Ascending aorta (tissue), 2 donors: ENCODE results near the gene RIPOR1. TPM values are rescaled to one million over a fixed set of nuclear protein-coding genes. Genes with fewer than 3 reads are reported as not detected.
"Not testable (repeated sequence)": the region's sequence is repeated elsewhere in the genome, so short reads cannot be mapped to it uniquely, and the experiment has no call there.

ENCODE experiments used
- DNase-seq, 2 donors: peaks; one replicate each; pipeline ENCODE4 v3.0.0-alpha.2; 2019; ENCODE audit warnings: low spot score in 2 of 2
- H3K27ac ChIP-seq, 2 donors: fragments of 200-600 bp; sonication (generic); one replicate each; pipeline ENCODE4 v1.5.1; 2016 to 2017; ENCODE audit warnings: mild to moderate bottlenecking in 1 of 2
- H3K27me3 ChIP-seq: fragments of 200-600 bp; sonication (generic); one replicate; pipeline ENCODE4 v1.5.1; 2017
- H3K36me3 ChIP-seq, 2 donors: fragments of 200-600 bp; sonication (generic); one replicate each; pipeline ENCODE4 v1.5.1; 2016
- H3K4me1 ChIP-seq, 2 donors: fragments of 200-600 bp; sonication (generic); one replicate each; pipeline ENCODE4 v1.5.1; 2016 to 2017; ENCODE audit warnings: mild to moderate bottlenecking in 1 of 2
- H3K4me3 ChIP-seq, 2 donors: fragments of 200-600 bp; sonication (generic); one replicate each; pipeline ENCODE4 v1.5.1; 2016 to 2017; ENCODE audit warnings: mild to moderate bottlenecking in 1 of 2
- H3K9me3 ChIP-seq, 2 donors: fragments of 200-600 bp; sonication (generic); one replicate each; pipeline ENCODE4 v1.5.1; 2016
- CTCF ChIP-seq, 3 experiments: fragments of 200-600 bp in 2 of 3; fragments of 450-650 bp in 1 of 3; sonication (generic) in 2 of 3; IDR thresholded peaks; one replicate each; pipeline ENCODE4 v1.5.1; 2016 to 2019; ENCODE audit warnings: antibody characterized with exemption in 3 of 3, mild to moderate bottlenecking in 1 of 3, moderate library complexity in 1 of 3
- intact Hi-C: fragments of 100-400 bp; cut with DNase I; formaldehyde crosslinking; loops from one replicate; pipeline ENCODE4 v1.15.1; 2023
- total RNA-seq: library from RNA; depleted of rRNA; stranded (reverse); fragments of >200 nt; gene quantifications from one replicate; pipeline ENCODE4 v1.1.0, GENCODE V29; 2016

Gene RIPOR1
- total RNA-seq, 1 donor from 2014 or later: 182 TPM

GRCh38 chr16:67529582-67530012 lies 968 bp downstream of the RIPOR1 start:
- no peak for DNase-seq

GRCh38 chr16:67530013-67530939 lies 1.6 kb downstream of the RIPOR1 start:
- Histone ChIP-seq H3K27me3 (no peaks in the 10 kb centered on the region), H3K4me1 (peaks cover 7 to 9% of the 10 kb centered on the region in 2 donors), H3K27ac (peak overlapping the region; percentile 93 to 99), H3K4me3 (peak overlapping the region; percentile 77 to 97), H3K9me3 (no peaks in the 10 kb centered on the region), H3K36me3 (no peaks in the 10 kb centered on the region)
- TF ChIP-seq CTCF (IDR thresholded peaks at IDR 0.05): no peak
- DNase-seq: peak; percentile 69 to 94
- intact Hi-C loops: loop anchor here (1.0 kb wide), 3 partner anchors 9 to 130 kb away; partner anchors contain the start of genes ACD, CTCF and PARD6A

More at GRCh38 chr16:67529582-67530012, 968 bp downstream of the RIPOR1 start:
- H3K4me1 ChIP-seq: peaks cover 7 to 9% of the 10 kb centered on the region in 2 donors
- peak overlapping the region; percentile 77 to 97 for H3K4me3 ChIP-seq
- H3K27ac ChIP-seq: peak overlapping the region; percentile 93 to 99
- intact Hi-C loops: loop anchor here (1.0 to 10.0 kb wide), 6 partner anchors 8 to 435 kb away; partner anchors contain the start of genes ACD, CTCF, PARD6A and PSMB10
- H3K36me3 ChIP-seq: no peaks in the 10 kb centered on the region
- no peaks in the 10 kb centered on the region for H3K27me3 ChIP-seq
- no peaks in the 10 kb centered on the region for H3K9me3 ChIP-seq
- no peak for TF ChIP-seq CTCF (IDR thresholded peaks at IDR 0.05)

- Histone ChIP-seq H3K27ac (peak overlapping the region; percentile 93 to 99), H3K4me3 (peak overlapping the region; percentile 77 to 97), H3K4me1 (peaks cover 7 to 9% of the 10 kb centered on the region in 2 donors), H3K9me3 (no peaks in the 10 kb centered on the region), H3K27me3 (no peaks in the 10 kb centered on the region), H3K36me3 (no peaks in the 10 kb centered on the region)
- intact Hi-C loops: no loop called here
- no peak for TF ChIP-seq CTCF (IDR thresholded peaks at IDR 0.05)
- no peak for DNase-seq
Observed at GRCh38 chr16:67531247-67531646, 2.6 kb downstream of the RIPOR1 start.

- H3K9me3 ChIP-seq: no peaks in the 10 kb centered on the region
- H3K4me1 ChIP-seq: peaks cover 12 to 15% of the 10 kb centered on the region in 2 donors
- no peak for DNase-seq
- H3K36me3 ChIP-seq: no peaks in the 10 kb centered on the region
- no peaks in the 10 kb centered on the region for H3K27me3 ChIP-seq
- no peak overlapping the region for H3K4me3 ChIP-seq
- no peak overlapping the region for H3K27ac ChIP-seq
- intact Hi-C loops: no loop called here
- no peak for TF ChIP-seq CTCF (IDR thresholded peaks at IDR 0.05)
Observed at GRCh38 chr16:67533024-67533560, 4.5 kb downstream of the RIPOR1 start.

- H3K36me3 ChIP-seq, DNase-seq, H3K27me3 ChIP-seq, intact Hi-C loops, H3K27ac ChIP-seq, H3K9me3 ChIP-seq, H3K4me3 ChIP-seq: not testable (repeated sequence)
- H3K4me1 ChIP-seq: peaks cover 16 to 24% of the 10 kb centered on the region in 2 donors
Observed at GRCh38 chr16:67533987-67534386, 5.4 kb downstream of the RIPOR1 start.

GRCh38 chr16:67534431-67534830 lies 5.8 kb downstream of the RIPOR1 start:
- H3K4me3 ChIP-seq: no peak overlapping the region
- H3K4me1 ChIP-seq: peaks cover 16 to 25% of the 10 kb centered on the region in 2 donors
- TF ChIP-seq CTCF (IDR thresholded peaks at IDR 0.05): no peak
- intact Hi-C loops: no loop called here
- no peaks in the 10 kb centered on the region for H3K9me3 ChIP-seq
- H3K36me3 ChIP-seq: peaks cover 0 to 5% of the 10 kb centered on the region in 2 donors
- H3K27me3 ChIP-seq: no peaks in the 10 kb centered on the region
- no peak overlapping the region for H3K27ac ChIP-seq
- no peak for DNase-seq
